Spleen (tissue), 11 donors: ENCODE results near the gene LRRC37A. TPM values are rescaled to one million over a fixed set of nuclear protein-coding genes. Genes with fewer than 3 reads are reported as not detected.
A peak's percentile ranks its signal among the peaks of the same experiment; 100 is the strongest.
"Not testable (repeated sequence)": the region's sequence is repeated elsewhere in the genome, so short reads cannot be mapped to it uniquely, and the experiment has no call there.

Source experiments
- DNase-seq: peaks from one replicate; pipeline ENCODE4 v3.0.0-alpha.2; 2020
- H3K27ac ChIP-seq, 8 donors: fragments of 200-600 bp; sonication (generic) in 7 of 8; 1 replicate in 4 of 8; 2 replicates in 4 of 8; pipeline versions ENCODE4 v1.5.0 to v1.8.0; 2016 to 2021; ENCODE audit warnings: inconsistent platforms in 4 of 8, mild to moderate bottlenecking in 4 of 8, moderate library complexity in 1 of 8
- H3K27me3 ChIP-seq, 7 donors: fragments of 200-600 bp; sonication (generic) in 6 of 7; replicated peaks in 1 of 7; 1 replicate in 4 of 7; 2 replicates in 3 of 7; pipeline versions ENCODE4 v1.5.0 to v1.8.0; 2016 to 2021; ENCODE audit warnings: inconsistent platforms in 3 of 7, mild to moderate bottlenecking in 1 of 7
- H3K36me3 ChIP-seq, 6 donors: fragments of 200-600 bp; sonication (generic) in 5 of 6; 1 replicate in 4 of 6; 2 replicates in 2 of 6; pipeline versions ENCODE4 v1.5.0 to v1.8.0; 2016 to 2021; ENCODE audit warnings: inconsistent platforms in 2 of 6
- H3K4me1 ChIP-seq, 6 donors: fragments of 200-600 bp; sonication (generic) in 5 of 6; 1 replicate in 3 of 6; 2 replicates in 3 of 6; pipeline versions ENCODE4 v1.5.0 to v1.8.0; 2016 to 2021; ENCODE audit warnings: inconsistent platforms in 3 of 6
- H3K4me3 ChIP-seq, 8 donors: fragments of 200-600 bp; sonication (generic) in 7 of 8; 1 replicate in 4 of 8; 2 replicates in 4 of 8; pipeline versions ENCODE4 v1.5.0 to v1.8.0; 2016 to 2021; ENCODE audit warnings: inconsistent platforms in 4 of 8, mild to moderate bottlenecking in 4 of 8, moderate library complexity in 2 of 8
- H3K9me3 ChIP-seq, 8 donors: fragments of 200-600 bp; sonication (generic) in 7 of 8; 1 replicate in 4 of 8; 2 replicates in 4 of 8; pipeline versions ENCODE4 v1.5.0 to v1.8.0; 2016 to 2021; ENCODE audit warnings: inconsistent platforms in 4 of 8
- CTCF ChIP-seq, 11 experiments: fragments of 200-600 bp in 7 of 11; fragments of 450-650 bp in 4 of 11; sonication (generic) in 4 of 11; IDR thresholded peaks in 8 of 11; conservative IDR thresholded peaks in 3 of 11; 1 replicate in 7 of 11; 2 replicates in 4 of 11; pipeline versions ENCODE4 v1.4.0 to v1.8.0; 2016 to 2021; ENCODE audit warnings: antibody characterized with exemption in 11 of 11, inconsistent platforms in 4 of 11, mild to moderate bottlenecking in 1 of 11
- POLR2A ChIP-seq, 3 donors: fragments of 450-650 bp; IDR thresholded peaks; one replicate each; pipeline ENCODE4 v1.5.1; 2017; ENCODE audit warnings: antibody characterized with exemption in 3 of 3, mild to moderate bottlenecking in 1 of 3
- POLR2AphosphoS5 ChIP-seq, 3 donors: sonication (generic); formaldehyde crosslinking; IDR thresholded peaks; one replicate each; pipeline ENCODE4 v1.5.1; 2017; ENCODE audit warnings: antibody characterized with exemption in 3 of 3
- WGBS, 5 donors: extraction: QIAGEN DNeasy Blood & Tissue Kit in 3 of 5; methylation state at CpG; one replicate each; pipeline versions ENCODE4 v1.1.5 to v1.1.7; 2013 to 2018; 5-methylcytosine and 5-hydroxymethylcytosine counted together
- intact Hi-C: fragments of 100-400 bp; cut with DNase I; formaldehyde crosslinking; loops from one replicate; pipeline ENCODE4 v1.15.0; 2023; ENCODE audit warnings: low total_unique reads
- polyA plus RNA-seq, 3 donors: library from polyadenylated mRNA; stranded (reverse); fragments of 200-250 nt; gene quantifications; one replicate each; pipeline ENCODE4 v1.2.1, GENCODE V29; 2013
- total RNA-seq, 7 donors: library from RNA; depleted of rRNA in 3 of 7; stranded (reverse); fragments of >200 nt in 3 of 7; fragmentation: NEBNext Ultra II Directional in 4 of 7; extraction: Animal tissue kit (Norgen Biotek cat#: 25700) in 4 of 7; gene quantifications; one replicate each; pipeline versions ENCODE4 v1.1.0 to v1.2.1, GENCODE V29; 2016 to 2021
- donor health status: healthy with polysubstance abuse.
- donor health status: DM: no; HTN: no; CAD: no; lungs with moderate emphysema.
- donor health status: DM: no; HTN: no; CAD: no.
- donor health status: Bipolar disorder and iron deficiency.
- donor health status: healthy.
- donor health status: DM: no; HTN: no; CAD: no.
- donor health status: DM: yes; HTN: yes; CAD: no.

LRRC37A gene
- total and polyA plus RNA-seq, 10 donors = 0.74 to 12.6 (median 4.0) TPM

GRCh38 chr17:46262271-46262670 lies 32.7 kb upstream of the LRRC37A start:
- TF ChIP-seq POLR2A (IDR thresholded peaks at IDR 0.05) = no peak
- no peak for TF ChIP-seq CTCF (IDR thresholded peaks at IDR 0.05 in 8 of 11, conservative IDR thresholded peaks at IDR 0.05 in 3 of 11)
- TF ChIP-seq POLR2AphosphoS5 (IDR thresholded peaks at IDR 0.05) = no peak
- 86 to 92% (median 89%) methylated on average over 8 of the region's 8 CpGs for WGBS, 5 donors
- DNase-seq = no peak
- no peak overlapping the region for H3K4me3 ChIP-seq
- H3K9me3 ChIP-seq = no peaks in the 10 kb centered on the region
- H3K4me1 ChIP-seq = peaks cover 7 to 38% (median 15%) of the 10 kb centered on the region in 6 donors
- no peak overlapping the region for H3K27ac ChIP-seq
- peaks cover 0 to 4% (median 0%) of the 10 kb centered on the region in 6 donors for H3K36me3 ChIP-seq
- H3K27me3 ChIP-seq = peaks cover 0 to 5% (median 0%) of the 10 kb centered on the region in 7 donors
- intact Hi-C loops = no loop called here

- no peak for TF ChIP-seq POLR2AphosphoS5 (IDR thresholded peaks at IDR 0.05)
- TF ChIP-seq CTCF (IDR thresholded peaks at IDR 0.05 in 8 of 11, conservative IDR thresholded peaks at IDR 0.05 in 3 of 11) = no peak
- TF ChIP-seq POLR2A (IDR thresholded peaks at IDR 0.05) = no peak
- Histone ChIP-seq H3K27ac (peak overlapping the region in 4 of 8 donors; percentile 24 to 90 (median 62)), H3K4me3 (no peak overlapping the region), H3K9me3 (no peaks in the 10 kb centered on the region), H3K36me3 (peaks cover 0 to 4% (median 0%) of the 10 kb centered on the region in 6 donors), H3K4me1 (peaks cover 7 to 48% (median 21%) of the 10 kb centered on the region in 6 donors), H3K27me3 (peaks cover 0 to 4% (median 0%) of the 10 kb centered on the region in 7 donors)
- 39 to 67% (median 52%) methylated on average over 2 to 3 of the region's 3 CpGs for WGBS, 5 donors
- DNase-seq = no peak
- intact Hi-C loops = no loop called here
Observed at GRCh38 chr17:46264456-46265198, 30.3 kb upstream of the LRRC37A start.

- H3K27ac ChIP-seq = peak overlapping the region; percentile 71 to 94 (median 89)
- H3K9me3 ChIP-seq, intact Hi-C loops, H3K36me3 ChIP-seq, H3K27me3 ChIP-seq: not testable (repeated sequence)
- DNase-seq = peak; percentile 74
- peaks cover 7 to 36% (median 18%) of the 10 kb centered on the region in 6 donors for H3K4me1 ChIP-seq
- H3K4me3 ChIP-seq = peak overlapping the region; percentile 39 to 91 (median 76)
- WGBS, 5 donors = 15 to 24% (median 20%) methylated on average over 21 of the region's 21 CpGs
Observed at GRCh38 chr17:46266063-46266655, 28.8 kb upstream of the LRRC37A start.

GRCh38 chr17:46266656-46267544 lies 28.0 kb upstream of the LRRC37A start:
- H3K36me3 ChIP-seq = no peaks in the 10 kb centered on the region
- H3K4me1 ChIP-seq = peaks cover 7 to 36% (median 18%) of the 10 kb centered on the region in 6 donors
- WGBS, 5 donors = 0 to 1% (median 0%) methylated on average over 59 to 116 of the region's 116 CpGs
- intact Hi-C loops = no loop called here
- H3K27me3 ChIP-seq = no peaks in the 10 kb centered on the region
- H3K4me3 ChIP-seq = peak overlapping the region; percentile 66 to 91 (median 79)
- no peaks in the 10 kb centered on the region for H3K9me3 ChIP-seq
- H3K27ac ChIP-seq = peak overlapping the region; percentile 71 to 94 (median 89)
- DNase-seq = peak; percentile 98
- TF ChIP-seq CTCF (IDR thresholded peaks at IDR 0.05 in 8 of 11, conservative IDR thresholded peaks at IDR 0.05 in 3 of 11) = no peak
- peak; percentile 78 to 86 (median 82) for TF ChIP-seq POLR2AphosphoS5 (IDR thresholded peaks at IDR 0.05)
- peak in 1 of 3 donors; percentile 23 for TF ChIP-seq POLR2A (IDR thresholded peaks at IDR 0.05)
